GM23248 (cell line): ENCODE measurements around the gene GPER1. TPM values are rescaled to one million over a fixed set of nuclear protein-coding genes. Genes with fewer than 3 reads are reported as not detected.

Experiments
- DNase-seq: peaks from one replicate; pipeline ENCODE4 v3.0.0-alpha.2; 2015
- H2AFZ ChIP-seq: fragments of 200-600 bp; sonication (generic); 2 replicates; pipeline ENCODE4 v1.6.1; 2016; ENCODE audit warnings: antibody characterized with exemption
- H3F3A ChIP-seq: fragments of 200-600 bp; sonication (generic); 2 replicates; pipeline ENCODE4 v1.6.1; 2016; ENCODE audit warnings: mild to moderate bottlenecking, antibody characterized with exemption, mixed run types; ENCODE audit not compliant: insufficient read depth
- H3K27ac ChIP-seq: fragments of 200-600 bp; sonication (generic); 2 replicates; pipeline ENCODE4 v1.5.1; 2016; ENCODE audit warnings: mild to moderate bottlenecking
- H3K27me3 ChIP-seq: fragments of 200-600 bp; sonication (generic); replicated peaks from 2 replicates; pipeline ENCODE4 v1.6.1; 2016; ENCODE audit warnings: mild to moderate bottlenecking; ENCODE audit not compliant: insufficient read depth
- H3K36me3 ChIP-seq: fragments of 200-600 bp; sonication (generic); 2 replicates; pipeline ENCODE4 v1.6.1; 2016; ENCODE audit warnings: low read depth, mild to moderate bottlenecking
- H3K4me1 ChIP-seq: fragments of 200-600 bp; sonication (generic); 2 replicates; pipeline ENCODE4 v1.6.1; 2016; ENCODE audit warnings: mild to moderate bottlenecking; ENCODE audit not compliant: insufficient read depth
- H3K4me2 ChIP-seq: fragments of 200-600 bp; sonication (generic); one replicate; pipeline ENCODE4 v1.6.1; 2016; ENCODE audit warnings: mild to moderate bottlenecking; ENCODE audit not compliant: unreplicated experiment
- H3K4me3 ChIP-seq: fragments of 200-600 bp; sonication (generic); 2 replicates; pipeline ENCODE4 v1.5.1; 2016; ENCODE audit warnings: mild to moderate bottlenecking
- H3K79me2 ChIP-seq: fragments of 200-600 bp; sonication (generic); 2 replicates; pipeline ENCODE4 v1.6.1; 2016; ENCODE audit warnings: mild to moderate bottlenecking; ENCODE audit not compliant: insufficient read depth
- H3K9ac ChIP-seq: fragments of 200-600 bp; sonication (generic); 2 replicates; pipeline ENCODE4 v1.6.1; 2016; ENCODE audit warnings: mild to moderate bottlenecking
- H3K9me2 ChIP-seq: fragments of 200-600 bp; sonication (generic); 2 replicates; pipeline ENCODE4 v1.6.1; 2016; ENCODE audit warnings: mixed run types, mild to moderate bottlenecking, moderate library complexity; ENCODE audit not compliant: insufficient read depth
- H3K9me3 ChIP-seq: fragments of 200-600 bp; sonication (generic); one replicate; pipeline ENCODE4 v1.6.1; 2017; ENCODE audit warnings: low read depth
- H4K20me1 ChIP-seq: fragments of 200-600 bp; sonication (generic); 2 replicates; pipeline ENCODE4 v1.6.0; 2016; ENCODE audit not compliant: insufficient read depth
- EZH2 ChIP-seq: fragments of 200-600 bp; sonication (generic); IDR thresholded peaks from 2 replicates; pipeline ENCODE4 v1.6.1; 2018; ENCODE audit warnings: antibody characterized with exemption, mild to moderate bottlenecking; ENCODE audit not compliant: insufficient read depth, poor library complexity, severe bottlenecking
- EZH2phosphoT487 ChIP-seq: fragments of 200-600 bp; sonication (generic); IDR thresholded peaks from 2 replicates; pipeline ENCODE4 v1.6.1; 2018; ENCODE audit warnings: antibody characterized with exemption, moderate library complexity, mild to moderate bottlenecking, low read depth; ENCODE audit not compliant: insufficient read depth
- WGBS, 2 experiments: methylation state at CpG; one replicate each; pipeline ENCODE4 v1.1.6; 2015 to 2017; ENCODE audit warnings: low lambda C conversion rate in 2 of 2, low coverage in 1 of 2; ENCODE audit errors: missing lambda C conversion rate in 2 of 2; 5-methylcytosine and 5-hydroxymethylcytosine counted together
- in situ Hi-C: fragments of 300-500 bp; cut with MboI; formaldehyde crosslinking; loops from 2 replicates; pipeline ENCODE4 v1.15.0; 2020
- polyA plus RNA-seq: library from polyadenylated mRNA; unstranded; fragments of >200 nt; fragmentation: Nextera tagmentation; extraction: Ambion mirVana; gene quantifications from 2 replicates; pipeline ENCODE4 v1.2.1, GENCODE V29; 2016
- total RNA-seq: library from RNA; depleted of rRNA; stranded (reverse); fragments of >200 nt; shearing (Covaris generic); gene quantifications from 2 replicates; pipeline ENCODE4 v1.2.3, GENCODE V29; 2014

GPER1 gene
- total and polyA plus RNA-seq, 2 experiments from 2014 or later = 5.6 to 6.7 TPM

DNA sequence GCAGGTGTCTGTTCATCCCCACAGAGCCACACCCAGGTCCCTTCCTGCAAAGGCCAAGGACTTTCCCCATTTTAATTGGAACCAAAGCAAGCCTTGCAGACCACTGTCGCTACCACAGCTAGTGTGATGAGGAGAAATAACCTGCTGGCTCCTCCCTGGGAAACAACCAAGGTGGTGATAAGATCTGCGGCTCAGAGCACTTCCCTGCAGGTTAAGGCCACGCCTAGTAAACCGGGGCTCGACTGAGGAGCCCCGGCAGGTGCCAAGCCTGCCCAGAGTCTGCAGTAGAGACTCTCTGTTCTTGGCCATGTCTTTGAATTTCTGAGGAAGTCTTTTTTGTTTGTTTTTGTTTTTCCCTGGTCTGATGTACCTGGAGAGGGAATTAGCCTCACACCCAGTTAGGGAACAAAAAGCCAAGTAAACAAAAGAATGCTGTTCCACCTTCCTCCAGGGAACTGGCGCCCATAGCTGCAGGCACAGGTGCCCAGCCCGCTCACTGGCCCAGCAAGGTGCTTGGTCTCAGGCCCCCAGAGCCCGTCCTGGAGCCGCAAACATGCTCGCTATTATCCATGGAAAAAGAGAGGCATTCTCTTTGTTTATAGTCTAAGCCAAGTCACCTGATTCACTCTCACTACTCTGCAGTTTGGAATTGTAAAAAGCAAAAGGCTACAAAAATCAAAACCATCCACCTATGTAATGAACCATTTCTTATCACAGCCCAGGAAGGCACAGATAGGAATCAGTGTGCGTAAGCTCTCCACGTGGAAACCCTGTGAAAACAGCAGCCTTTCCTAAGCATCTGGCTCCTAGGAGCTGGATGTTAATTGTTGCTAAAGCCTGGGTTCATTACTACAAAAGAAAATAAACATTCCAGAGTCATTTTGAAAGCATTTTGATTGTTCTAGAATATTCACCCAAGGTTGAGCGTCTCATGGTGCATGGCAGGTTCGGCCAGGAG is 40.9 kb upstream of the GPER1 start:
- WGBS, 2 experiments = 92 to 94% methylated on average over 15 of the region's 15 CpGs
- no peak for DNase-seq
- no peak overlapping the region for H3K4me3 ChIP-seq
- H3F3A ChIP-seq = peaks cover 19% of the 10 kb centered on the region
- H3K79me2 ChIP-seq = peaks cover 10% of the 10 kb centered on the region; the same call in 1 of the 2 replicates
- in situ Hi-C loops = no loop called here
- H3K4me1 ChIP-seq = peaks cover 5% of the 10 kb centered on the region
- no peak overlapping the region for H3K4me2 ChIP-seq
- TF ChIP-seq EZH2 (no peak), EZH2phosphoT487 (no peak)
- no peaks in the 10 kb centered on the region for H3K27me3 ChIP-seq
- no peaks in the 10 kb centered on the region for H4K20me1 ChIP-seq
- no peaks in the 10 kb centered on the region for H3K9me3 ChIP-seq
- H2AFZ ChIP-seq = no peak overlapping the region
- H3K9me2 ChIP-seq = no peaks in the 10 kb centered on the region
- H3K9ac ChIP-seq = no peak overlapping the region
- no peaks in the 10 kb centered on the region for H3K36me3 ChIP-seq
- H3K27ac ChIP-seq = no peak overlapping the region

- no peak for TF ChIP-seq EZH2
- no peak for TF ChIP-seq EZH2phosphoT487
- Histone ChIP-seq H3K9me3 (no peaks in the 10 kb centered on the region), H3K4me2 (no peak overlapping the region), H3K4me3 (no peak overlapping the region), H3K27ac (no peak overlapping the region), H3F3A (peaks cover 8% of the 10 kb centered on the region; the same call in 1 of the 2 replicates), H3K79me2 (peaks cover 10% of the 10 kb centered on the region; the same call in 1 of the 2 replicates), H3K27me3 (no peaks in the 10 kb centered on the region), H2AFZ (no peak overlapping the region), H3K9me2 (no peaks in the 10 kb centered on the region), H4K20me1 (no peaks in the 10 kb centered on the region), H3K4me1 (no peaks in the 10 kb centered on the region), H3K9ac (no peak overlapping the region), H3K36me3 (no peaks in the 10 kb centered on the region)
- 94 to 96% methylated on average over 23 of the region's 23 CpGs for WGBS, 2 experiments
- in situ Hi-C loops = no loop called here
- no peak for DNase-seq
These were observed 38.7 kb upstream of the GPER1 start for GRCh38 chr7:1049006-1049741.

- Histone ChIP-seq H3F3A (peaks cover 8% of the 10 kb centered on the region; the same call in 1 of the 2 replicates), H3K79me2 (peaks cover 10% of the 10 kb centered on the region; the same call in 1 of the 2 replicates), H2AFZ (no peak overlapping the region), H4K20me1 (no peaks in the 10 kb centered on the region), H3K9me2 (no peaks in the 10 kb centered on the region), H3K4me3 (no peak overlapping the region), H3K9ac (no peak overlapping the region), H3K27ac (no peak overlapping the region), H3K27me3 (no peaks in the 10 kb centered on the region), H3K9me3 (no peaks in the 10 kb centered on the region), H3K36me3 (no peaks in the 10 kb centered on the region), H3K4me2 (no peak overlapping the region), H3K4me1 (no peaks in the 10 kb centered on the region)
- TF ChIP-seq EZH2phosphoT487 (no peak), EZH2 (no peak)
- in situ Hi-C loops = no loop called here
- no peak for DNase-seq
- 83 to 93% methylated on average over 6 to 8 of the region's 8 CpGs for WGBS, 2 experiments
These were observed 38.1 kb upstream of the GPER1 start for GRCh38 chr7:1049801-1050200.

DNA sequence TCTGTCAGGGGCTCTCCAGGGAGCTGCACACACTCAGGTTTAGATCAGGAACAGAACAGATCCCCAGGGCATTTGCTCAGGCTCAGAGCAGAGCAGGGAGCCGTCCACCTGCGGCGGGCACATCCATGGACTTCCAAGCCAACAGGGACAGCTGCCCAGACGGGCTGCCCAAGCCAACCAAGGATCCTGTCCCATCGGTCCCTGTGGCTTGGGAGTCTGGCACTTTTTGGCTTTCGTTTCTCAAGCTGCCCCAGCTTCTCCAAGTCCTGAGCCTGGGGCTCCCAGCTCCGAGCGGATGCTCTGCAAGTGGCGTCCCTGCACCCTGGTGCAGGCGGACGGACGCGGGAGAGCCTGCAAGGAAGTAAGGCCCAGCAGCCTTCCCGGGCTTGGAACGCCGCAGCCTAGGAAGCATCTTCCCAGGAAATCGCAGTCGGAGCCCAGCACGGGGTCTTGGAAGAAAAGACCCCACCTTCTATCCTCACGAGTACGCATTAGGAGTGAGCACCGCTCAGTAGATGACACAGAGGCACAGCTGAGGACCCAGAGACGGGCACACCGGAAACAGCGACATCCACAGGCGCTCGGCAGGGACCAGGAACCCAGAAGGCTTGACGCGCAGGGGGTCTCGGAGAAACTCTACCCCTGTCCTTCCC is 37.5 kb upstream of the GPER1 start:
- no peaks in the 10 kb centered on the region for H3K27me3 ChIP-seq
- no peak for DNase-seq
- H2AFZ ChIP-seq = no peak overlapping the region
- WGBS, 2 experiments = 90 to 91% methylated on average over 29 to 30 of the region's 30 CpGs
- TF ChIP-seq EZH2 = no peak
- no peak for TF ChIP-seq EZH2phosphoT487
- no peak overlapping the region for H3K4me3 ChIP-seq
- H4K20me1 ChIP-seq = no peaks in the 10 kb centered on the region
- peaks cover 2% of the 10 kb centered on the region; the same call in 1 of the 2 replicates for H3F3A ChIP-seq
- in situ Hi-C loops = no loop called here
- no peak overlapping the region for H3K27ac ChIP-seq
- peaks cover 10% of the 10 kb centered on the region; the same call in 1 of the 2 replicates for H3K79me2 ChIP-seq
- no peaks in the 10 kb centered on the region for H3K9me2 ChIP-seq
- no peaks in the 10 kb centered on the region for H3K9me3 ChIP-seq
- no peak overlapping the region for H3K4me2 ChIP-seq
- H3K4me1 ChIP-seq = no peaks in the 10 kb centered on the region
- H3K36me3 ChIP-seq = no peaks in the 10 kb centered on the region
- no peak overlapping the region for H3K9ac ChIP-seq
